ENCODE data around the gene ZNF593.

Gene ZNF593

GRCh38 chr1:26170472-26170821 lies 739 bp downstream of the ZNF593 start:
- Histone ChIP-seq H3K9me3 (replicated peaks in 1 of 11) (no peaks in the 10 kb centered on the region), H4K20me1 (peaks cover 0 to 21% (median 4%) of the 10 kb centered on the region in 11 experiments; a peak in 9 of 22 replicates), H3K36me3 (peaks cover 0 to 24% (median 15%) of the 10 kb centered on the region in 11 experiments; a peak in 17 of 22 replicates), H3K27ac (peak overlapping the region; percentile 52 to 96 (median 89)), H3K4me3 (peak overlapping the region; percentile 72 to 99 (median 88)), H3K9ac (peak overlapping the region; percentile 83 to 99 (median 91)), H3K27me3 (no peaks in the 10 kb centered on the region), H3K4me2 (peak overlapping the region; percentile 89 to 100 (median 98)), H3K4me1 (peaks cover 17 to 34% (median 29%) of the 10 kb centered on the region in 10 experiments)
- TF ChIP-seq Cebpa-rat (IDR thresholded peaks at IDR 0.05) = no peak

GRCh38 chr1:26171084-26172072 lies 1.7 kb downstream of the ZNF593 start, which contains the start of gene ZNF593OS:
Gene ZNF593OS (minus strand): TSS chr1:26171832. CDS start chr1:26171661, 171 bp downstream.
- Histone ChIP-seq H3K27me3 (no peaks in the 10 kb centered on the region), H3K27ac (peak within 1 kb of the TSS in 10 of 11 experiments; percentile 76 to 96 (median 90); a peak in 17 of 22 replicates), H3K36me3 (peaks cover 0 to 24% (median 15%) of the 10 kb centered on the region in 11 experiments; a peak in 17 of 22 replicates), H3K4me3 (peak within 1 kb of the TSS; percentile 72 to 99 (median 88)), H3K9me3 (replicated peaks in 1 of 11) (no peaks in the 10 kb centered on the region), H4K20me1 (peaks cover 0 to 21% (median 4%) of the 10 kb centered on the region in 11 experiments; a peak in 9 of 22 replicates), H3K4me1 (peaks cover 16 to 30% (median 25%) of the 10 kb centered on the region in 10 experiments), H3K4me2 (peak within 1 kb of the TSS; percentile 89 to 100 (median 98)), H3K9ac (peak within 1 kb of the TSS; percentile 83 to 99 (median 91))
- TF ChIP-seq Cebpa-rat (IDR thresholded peaks at IDR 0.05) = no peak

GRCh38 chr1:26175346-26175745 lies 5.6 kb downstream of the ZNF593 start:
- H3K9me3 ChIP-seq (replicated peaks in 1 of 11) = no peaks in the 10 kb centered on the region
- H3K4me3 ChIP-seq = no peak overlapping the region
- H3K36me3 ChIP-seq = peaks cover 0 to 24% (median 15%) of the 10 kb centered on the region in 11 experiments; a peak in 17 of 22 replicates
- H3K27ac ChIP-seq = no peak overlapping the region
- peaks cover 0 to 20% (median 4%) of the 10 kb centered on the region in 11 experiments; a peak in 9 of 22 replicates for H4K20me1 ChIP-seq
- H3K9ac ChIP-seq = no peak overlapping the region
- no peaks in the 10 kb centered on the region for H3K27me3 ChIP-seq
- no peak overlapping the region for H3K4me2 ChIP-seq
- peaks cover 14 to 19% (median 15%) of the 10 kb centered on the region in 10 experiments for H3K4me1 ChIP-seq
- TF ChIP-seq Cebpa-rat (IDR thresholded peaks at IDR 0.05) = no peak

- H3K9me3 ChIP-seq (replicated peaks in 1 of 11) = no peaks in the 10 kb centered on the region
- no peak for TF ChIP-seq Cebpa-rat (IDR thresholded peaks at IDR 0.05)
- H3K4me2 ChIP-seq = no peak within 1 kb of the TSS
- no peak within 1 kb of the TSS for H3K9ac ChIP-seq
- H3K27ac ChIP-seq = no peak within 1 kb of the TSS
- H3K27me3 ChIP-seq = no peaks in the 10 kb centered on the region
- H3K4me3 ChIP-seq = no peak within 1 kb of the TSS
- H4K20me1 ChIP-seq = peaks cover 0 to 1% (median 0%) of the 10 kb centered on the region in 11 experiments; a peak in 2 of 22 replicates
- H3K4me1 ChIP-seq = no peaks in the 10 kb centered on the region
- peaks cover 0 to 7% (median 1%) of the 10 kb centered on the region in 11 experiments; a peak in 6 of 22 replicates for H3K36me3 ChIP-seq
Measured at GRCh38 chr1:26177182-26177684, 7.5 kb downstream of the ZNF593 start, which contains the start of gene CNKSR1. Gene CNKSR1 (plus strand): TSS chr1:26177491. CDS start chr1:26177548, 57 bp downstream.

GRCh38 chr1:26180010-26180506 lies 10.3 kb downstream of the ZNF593 start:
- Histone ChIP-seq H3K27me3 (no peaks in the 10 kb centered on the region), H3K4me3 (no peak overlapping the region), H3K36me3 (no peaks in the 10 kb centered on the region), H3K4me2 (no peak overlapping the region), H4K20me1 (no peaks in the 10 kb centered on the region), H3K9ac (no peak overlapping the region; a peak in 1 of 22 replicates), H3K27ac (no peak overlapping the region), H3K9me3 (replicated peaks in 1 of 11) (no peaks in the 10 kb centered on the region), H3K4me1 (no peaks in the 10 kb centered on the region)
- no peak for TF ChIP-seq Cebpa-rat (IDR thresholded peaks at IDR 0.05)

GRCh38 chr1:26181586-26182382 lies 12.1 kb downstream of the ZNF593 start:
- Histone ChIP-seq H3K9me3 (replicated peaks in 1 of 11) (no peaks in the 10 kb centered on the region), H3K27ac (no peak overlapping the region), H3K4me2 (no peak overlapping the region), H3K36me3 (no peaks in the 10 kb centered on the region), H3K27me3 (no peaks in the 10 kb centered on the region), H3K4me1 (no peaks in the 10 kb centered on the region), H4K20me1 (no peaks in the 10 kb centered on the region), H3K4me3 (no peak overlapping the region), H3K9ac (no peak overlapping the region)
- TF ChIP-seq Cebpa-rat (IDR thresholded peaks at IDR 0.05) = no peak

GRCh38 chr1:26182383-26182696 lies 12.6 kb downstream of the ZNF593 start:
- H3K4me2 ChIP-seq = no peak overlapping the region
- no peak for TF ChIP-seq Cebpa-rat (IDR thresholded peaks at IDR 0.05)
- no peaks in the 10 kb centered on the region for H3K9me3 ChIP-seq (replicated peaks in 1 of 11)
- no peaks in the 10 kb centered on the region for H3K36me3 ChIP-seq
- no peak overlapping the region for H3K27ac ChIP-seq
- H3K4me3 ChIP-seq = no peak overlapping the region
- H3K4me1 ChIP-seq = no peaks in the 10 kb centered on the region
- no peak overlapping the region for H3K9ac ChIP-seq
- no peaks in the 10 kb centered on the region for H3K27me3 ChIP-seq
- no peaks in the 10 kb centered on the region for H4K20me1 ChIP-seq

GRCh38 chr1:26184086-26184485 lies 14.4 kb downstream of the ZNF593 start:
- Histone ChIP-seq H3K27ac (no peak overlapping the region), H3K9me3 (replicated peaks in 1 of 11) (no peaks in the 10 kb centered on the region), H3K27me3 (no peaks in the 10 kb centered on the region), H3K4me2 (no peak overlapping the region), H4K20me1 (no peaks in the 10 kb centered on the region; a peak in 1 of 22 replicates), H3K9ac (no peak overlapping the region), H3K4me3 (no peak overlapping the region), H3K36me3 (no peaks in the 10 kb centered on the region), H3K4me1 (no peaks in the 10 kb centered on the region)
- no peak for TF ChIP-seq Cebpa-rat (IDR thresholded peaks at IDR 0.05)
